ENCODE results near the gene ZNF581. TPM values are rescaled to one million over a fixed set of nuclear protein-coding genes. Genes with fewer than 3 reads are reported as not detected.

Gene ZNF581
- total RNA-seq, 1 experiment from 2014 or later, result 65.1 TPM

- H4K91ac ChIP-seq (ENCODE audit: insufficient read length, low read depth, low read length), result no peak overlapping the region
- no peak overlapping the region for H2BK15ac ChIP-seq (ENCODE audit: low read depth, low read length)
- Mint-ChIP-seq H3K36me3 (ENCODE audit: insufficient read depth in 1 of 3, low read depth in 3 of 3) (peaks cover 31 to 60% (median 53%) of the 10 kb centered on the region in 3 experiments), H3K4me1 (peaks cover 41 to 48% of the 10 kb centered on the region in 2 experiments), H3K27me3 (ENCODE audit: low read depth) (no peaks in the 10 kb centered on the region), H3K27ac (peak overlapping the region in 2 of 3 experiments; percentile 87 to 97; a peak in 6 of 7 replicates), H3K4me3 (peak overlapping the region; percentile 42 to 74), H3K9me3 (no peaks in the 10 kb centered on the region; a peak in 1 of 5 replicates)
- H3K9ac ChIP-seq (ENCODE audit: extremely low read depth, insufficient read length, low read length), result no peak overlapping the region
- peaks cover 12% of the 10 kb centered on the region for H3K79me1 ChIP-seq (ENCODE audit: insufficient read depth, low read depth, low read length, poor library complexity, severe bottlenecking)
- H2BK120ac ChIP-seq (ENCODE audit: low read depth, low read length, poor library complexity, severe bottlenecking), result no peak overlapping the region
- no peak overlapping the region for H3K56ac ChIP-seq (ENCODE audit: insufficient read length, low read depth, low read length)
- peaks cover 6% of the 10 kb centered on the region for H3K23me2 ChIP-seq (ENCODE audit: insufficient read length, low read depth, low read length, poor library complexity, severe bottlenecking)
- no peak overlapping the region for H2AK5ac ChIP-seq (ENCODE audit: insufficient read length, low read length)
- no peak overlapping the region for H2BK12ac ChIP-seq (ENCODE audit: insufficient read length, low read depth, low read length)
- H4K8ac ChIP-seq (replicated peaks; ENCODE audit: insufficient read length, low read depth, low read length), result no peak overlapping the region
- H3K4ac ChIP-seq (ENCODE audit: low read depth, low read length), result no peak overlapping the region
- no peak overlapping the region for H3K4me2 ChIP-seq (ENCODE audit: insufficient read depth, insufficient read length, low read length)
- no peak for TF ChIP-seq CTCF (conservative IDR thresholded peaks at IDR 0.05)
- no peak overlapping the region for H4K5ac ChIP-seq (ENCODE audit: insufficient read length, low read depth, low read length)
- no peak overlapping the region for H2BK5ac ChIP-seq (ENCODE audit: insufficient read length, low read length)
- no peaks in the 10 kb centered on the region for H4K20me1 ChIP-seq (ENCODE audit: control insufficient read depth, insufficient read depth, insufficient read length)
- no peak overlapping the region for H3K27ac ChIP-seq (ENCODE audit: insufficient read length, low read depth, low read length)
- H3K18ac ChIP-seq (ENCODE audit: insufficient read length, low read depth, low read length), result no peak overlapping the region
- no peak overlapping the region for H3K14ac ChIP-seq (ENCODE audit: insufficient read depth, low read length)
- H3K4me1 ChIP-seq (ENCODE audit: insufficient read depth, low read length), result no peaks in the 10 kb centered on the region
- no peak for DNase-seq
- H3K9me3 ChIP-seq (ENCODE audit: control insufficient read depth, low read depth, low read length), result no peaks in the 10 kb centered on the region
- WGBS (ENCODE audit: extremely low coverage, insufficient read length, low lambda C conversion rate), result no CpG with 5 or more reads among the region's 9 CpGs
- H3T11ph ChIP-seq (ENCODE audit: low read length), result no peak overlapping the region
- H2BK20ac ChIP-seq (ENCODE audit: low read depth, low read length, poor library complexity, severe bottlenecking), result no peak overlapping the region
- H3K79me2 ChIP-seq (ENCODE audit: insufficient read depth, low read length), result peaks cover 19% of the 10 kb centered on the region; the same call in 1 of the 2 replicates
- no peak overlapping the region for H2AFZ ChIP-seq (ENCODE audit: low read length)
- H3K23ac ChIP-seq (ENCODE audit: insufficient read length, low read depth, low read length), result no peak overlapping the region
- no peaks in the 10 kb centered on the region for H3K27me3 ChIP-seq (ENCODE audit: insufficient read depth, low read length)
Measured at GRCh38 chr19:55673465-55673864, 30.0 kb downstream of the ZNF581 start.

Data from H9 (cell line).